ENCODE data around the gene TIMP2. TPM values are rescaled to one million over a fixed set of nuclear protein-coding genes. Genes with fewer than 3 reads are reported as not detected.
A peak's percentile ranks its signal among the peaks of the same experiment; 100 is the strongest.

The TIMP2 gene
- polyA plus RNA-seq, 2 of the 4 experiments (the other 2 are of a cell fraction) = 68.1 to 166 TPM

- peak overlapping the region; percentile 53 for H3K4me2 ChIP-seq
- no peaks in the 10 kb centered on the region for H3K9me3 ChIP-seq
- peak overlapping the region; percentile 86 to 91 for H3K27ac ChIP-seq
- POLR2A ChIA-PET = no interaction called here
- no peak overlapping the region for H3K4me3 ChIP-seq
- CTCF ChIA-PET = interaction anchor here (1.0 to 5.0 kb wide), 7 partner anchors 8 to 196 kb away, joined by 3 to 32 read pairs (median 5); no protein-coding TSS in a partner anchor
- 33% methylated on average over 8 of the region's 8 CpGs for WGBS (ENCODE audit: missing lambda C conversion rate)
- peaks cover 47% of the 10 kb centered on the region for H3K4me1 ChIP-seq
- ATAC-seq (no peak), FAIRE-seq (no peak), DNase-seq (ENCODE audit: low read depth in 1 of 2, low spot score in 1 of 2) (no peak)
- TF ChIP-seq FOSL2 (IDR thresholded peaks at IDR 0.05) (no peak), FOSL2 (CRISPR knock-in tag; IDR thresholded peaks at IDR 0.05) (peak; percentile 64), ELK1 (IDR thresholded peaks at IDR 0.05; ENCODE audit: low read depth, low read length) (no peak)
These were observed 39.2 kb downstream of the TIMP2 start for GRCh38 chr17:78885956-78886355.

- no peaks in the 10 kb centered on the region for H3K9me3 ChIP-seq
- CTCF ChIA-PET = interaction anchor here (1.2 to 5.1 kb wide), 7 partner anchors 7 to 197 kb away, joined by 3 to 41 read pairs (median 5); no protein-coding TSS in a partner anchor
- no peak for ATAC-seq
- POLR2A ChIA-PET = no interaction called here
- no peak overlapping the region for H3K4me3 ChIP-seq
- no peak for DNase-seq (ENCODE audit: low read depth in 1 of 2, low spot score in 1 of 2)
- peak overlapping the region; percentile 86 to 91 for H3K27ac ChIP-seq
- WGBS (ENCODE audit: missing lambda C conversion rate) = 96% methylated on average over 24 of the region's 24 CpGs
- peaks cover 47% of the 10 kb centered on the region for H3K4me1 ChIP-seq
- peak overlapping the region; percentile 84 for H3K4me2 ChIP-seq
- no peak for TF ChIP-seq RARB (CRISPR knock-in tag; IDR thresholded peaks at IDR 0.05)
- peak; percentile 75 for TF ChIP-seq MAFK (IDR thresholded peaks at IDR 0.05; ENCODE audit: partially characterized antibody)
- no peak for FAIRE-seq
These were observed 40.1 kb downstream of the TIMP2 start for GRCh38 chr17:78884876-78885667.

- TF ChIP-seq HEYL (CRISPR knock-in tag; IDR thresholded peaks at IDR 0.05) (no peak), MYC (IDR thresholded peaks at IDR 0.05; ENCODE audit: borderline replicate concordance, low read length) (no peak), RARB (CRISPR knock-in tag; IDR thresholded peaks at IDR 0.05) (no peak), REST (IDR thresholded peaks at IDR 0.05) (no peak), CTCF (IDR thresholded peaks at IDR 0.05) (no peak), EP300 (IDR thresholded peaks at IDR 0.05) (no peak), USF2 (IDR thresholded peaks at IDR 0.05) (peak; percentile 31; the same call in 1 of the 2 replicates), NPAS2 (CRISPR knock-in tag; IDR thresholded peaks at IDR 0.05; ENCODE audit: borderline replicate concordance) (no peak)
- Histone ChIP-seq H3K4me1 (peaks cover 47% of the 10 kb centered on the region), H3K27ac (peak overlapping the region; percentile 86 to 91), H3K4me3 (peak overlapping the region; percentile 14), H3K4me2 (peak overlapping the region; percentile 84), H3K9me3 (no peaks in the 10 kb centered on the region)
- peak; percentile 3 to 8; a peak in 3 of 6 replicates for ATAC-seq
- ChIA-PET CTCF (interaction anchor here (0.7 to 5.1 kb wide), 9 partner anchors 10 to 197 kb away, joined by 3 to 41 read pairs (median 4); no protein-coding TSS in a partner anchor), POLR2A (interaction anchor here (0.9 to 1.2 kb wide), 6 partner anchors 10 to 50 kb away, joined by 3 to 5 read pairs (median 4); no protein-coding TSS in a partner anchor)
- 74% methylated on average over 19 of the region's 20 CpGs for WGBS (ENCODE audit: missing lambda C conversion rate)
- FAIRE-seq = no peak
- DNase-seq (ENCODE audit: low read depth in 1 of 2, low spot score in 1 of 2) = no peak
These were observed 40.9 kb downstream of the TIMP2 start for GRCh38 chr17:78884148-78884825.
